GM18499 (cell line): ENCODE measurements around the gene UPB1.
"Not testable (repeated sequence)": the region's sequence is repeated elsewhere in the genome, so short reads cannot be mapped to it uniquely, and the experiment has no call there.

Source experiments
- ATAC-seq: cut with Tn5 transposase; IDR thresholded peaks from one replicate; pipeline ENCODE4 v1.9.1; 2021; ENCODE audit warnings: moderate number of reproducible peaks; ENCODE audit not compliant: insufficient read depth, unreplicated experiment

Gene UPB1

GRCh38 chr22:24474649-24475255 lies 20.4 kb upstream of the UPB1 start:
- ATAC-seq = no peak

GRCh38 chr22:24481641-24482040 lies 13.5 kb upstream of the UPB1 start:
- ATAC-seq = no peak

- no peak for ATAC-seq
These were observed 12.6 kb upstream of the UPB1 start for GRCh38 chr22:24482575-24482974.

GRCh38 chr22:24482998-24483397 lies 12.1 kb upstream of the UPB1 start:
- no peak for ATAC-seq

- ATAC-seq = no peak
These were observed 11.1 kb upstream of the UPB1 start for GRCh38 chr22:24483976-24484545.

- no peak for ATAC-seq
These were observed 10.0 kb upstream of the UPB1 start for GRCh38 chr22:24485170-24485569.

- no peak for ATAC-seq
These were observed 9.5 kb upstream of the UPB1 start for GRCh38 chr22:24485608-24486007.

- ATAC-seq = no peak
These were observed 8.6 kb upstream of the UPB1 start for GRCh38 chr22:24486501-24486921.

GRCh38 chr22:24489011-24489410 lies 6.1 kb upstream of the UPB1 start:
- no peak for ATAC-seq

- not testable (repeated sequence) for ATAC-seq
These were observed 5.7 kb upstream of the UPB1 start for GRCh38 chr22:24489434-24489833.

GRCh38 chr22:24492391-24492790 lies 2.7 kb upstream of the UPB1 start:
- ATAC-seq = no peak

- ATAC-seq = no peak
These were observed 985 bp upstream of the UPB1 start for GRCh38 chr22:24494167-24494527.

- ATAC-seq = no peak
These were observed 188 bp downstream of the UPB1 start for GRCh38 chr22:24495365-24495675.

- no peak for ATAC-seq
These were observed 1.1 kb downstream of the UPB1 start for GRCh38 chr22:24496234-24496633.

GRCh38 chr22:24496661-24497060 lies 1.5 kb downstream of the UPB1 start:
- no peak for ATAC-seq

GRCh38 chr22:24497841-24498258 lies 2.7 kb downstream of the UPB1 start:
- ATAC-seq = no peak

GRCh38 chr22:24498824-24499223 lies 3.7 kb downstream of the UPB1 start:
- ATAC-seq = no peak

- ATAC-seq = no peak
These were observed 4.7 kb downstream of the UPB1 start for GRCh38 chr22:24499706-24500276.

- ATAC-seq = no peak
These were observed 5.2 kb downstream of the UPB1 start for GRCh38 chr22:24500277-24500820.

- no peak for ATAC-seq
These were observed 6.3 kb downstream of the UPB1 start for GRCh38 chr22:24501301-24502005.

- ATAC-seq = no peak
These were observed 6.9 kb downstream of the UPB1 start for GRCh38 chr22:24502034-24502433.
